Activated naive CD8-positive, alpha-beta T cell treated with anti-CD3 and anti-CD28 coated beads, Interleukin-2, amount 10 ng/mL, durations not matched to agents 7 days and 5 days (primary cell): ENCODE results near the gene TAB2. TPM values are rescaled to one million over a fixed set of nuclear protein-coding genes. Genes with fewer than 3 reads are reported as not detected.
"Not testable (repeated sequence)": the region's sequence is repeated elsewhere in the genome, so short reads cannot be mapped to it uniquely, and the experiment has no call there.

Experiments used
- ATAC-seq: fragments of 150-1000 bp; cut with Tn5 transposase; one replicate; pipeline ENCODE4 v1.10.0; 2021; ENCODE audit warnings: low read depth, moderate library complexity
- POLR2A ChIA-PET: fragments of 350-600 bp; sonication (Branson Sonifier 250); formaldehyde crosslinking; loops from one replicate; lab custom pipeline; 2021; ENCODE audit warnings: antibody characterized with exemption; lab: Charles Lee
- DNase-seq: peaks from one replicate; pipeline ENCODE4 v3.0.0; 2021
- H3K27ac Mint-ChIP-seq: one replicate; pipeline ENCODE4 v1.8.0; 2022; ENCODE audit warnings: mild to moderate bottlenecking, mixed read lengths
- H3K27me3 Mint-ChIP-seq: one replicate; pipeline ENCODE4 v1.8.0; 2022; ENCODE audit warnings: mild to moderate bottlenecking, moderate library complexity, mixed read lengths
- H3K36me3 Mint-ChIP-seq: one replicate; pipeline ENCODE4 v1.8.0; 2021; ENCODE audit warnings: mild to moderate bottlenecking, mixed read lengths
- H3K4me1 Mint-ChIP-seq: one replicate; pipeline ENCODE4 v1.8.0; 2021; ENCODE audit warnings: mixed read lengths
- H3K4me3 Mint-ChIP-seq: one replicate; pipeline ENCODE4 v1.8.0; 2022; ENCODE audit warnings: mild to moderate bottlenecking, moderate library complexity, mixed read lengths
- H3K9me3 Mint-ChIP-seq: one replicate; pipeline ENCODE4 v1.8.0; 2021; ENCODE audit warnings: mixed read lengths
- total RNA-seq, 2 experiments: library from RNA; stranded (reverse); gene quantifications; one replicate each; pipeline ENCODE4 v1.2.3, GENCODE V29; 2021

TAB2 gene
- total RNA-seq, 2 experiments from 2014 or later = 115 to 130 TPM

GRCh38 chr6:149346078-149346477 lies 28.6 kb downstream of the TAB2 start:
- POLR2A ChIA-PET = interaction anchor here (0.5 kb wide), 1 partner anchor 36 kb away, joined by 3 read pairs; no protein-coding TSS in a partner anchor
- Mint-ChIP-seq H3K4me1 (peaks cover 46% of the 10 kb centered on the region), H3K27me3 (no peaks in the 10 kb centered on the region), H3K27ac (peak overlapping the region; percentile 17), H3K4me3 (peak overlapping the region; percentile 1), H3K36me3 (peaks cover 40% of the 10 kb centered on the region), H3K9me3 (no peaks in the 10 kb centered on the region)
- DNase-seq (no peak), ATAC-seq (no peak)

GRCh38 chr6:149347067-149347466 lies 29.6 kb downstream of the TAB2 start:
- POLR2A ChIA-PET = no interaction called here
- Mint-ChIP-seq H3K27me3 (no peaks in the 10 kb centered on the region), H3K36me3 (peaks cover 35% of the 10 kb centered on the region), H3K27ac (no peak overlapping the region), H3K4me3 (no peak overlapping the region), H3K9me3 (no peaks in the 10 kb centered on the region), H3K4me1 (peaks cover 38% of the 10 kb centered on the region)
- DNase-seq (no peak), ATAC-seq (no peak)

- POLR2A ChIA-PET = interaction anchor here (1.0 to 1.4 kb wide), 2 partner anchors 9 to 11 kb away, joined by 3 to 6 read pairs; no protein-coding TSS in a partner anchor
- not testable (repeated sequence) for H3K9me3 Mint-ChIP-seq, H3K4me3 Mint-ChIP-seq, H3K27ac Mint-ChIP-seq, DNase-seq, ATAC-seq, H3K27me3 Mint-ChIP-seq
- peaks cover 36% of the 10 kb centered on the region for H3K4me1 Mint-ChIP-seq
- H3K36me3 Mint-ChIP-seq = peaks cover 35% of the 10 kb centered on the region
Observed at GRCh38 chr6:149349279-149349678, 31.8 kb downstream of the TAB2 start.

- no peaks in the 10 kb centered on the region for H3K27me3 Mint-ChIP-seq
- no peak for ATAC-seq
- peaks cover 40% of the 10 kb centered on the region for H3K36me3 Mint-ChIP-seq
Observed at GRCh38 chr6:149354009-149354408, 36.5 kb downstream of the TAB2 start.

GRCh38 chr6:149356081-149356750 lies 38.7 kb downstream of the TAB2 start:
- Mint-ChIP-seq H3K27me3 (no peaks in the 10 kb centered on the region), H3K4me3 (no peak overlapping the region), H3K9me3 (peaks cover 6% of the 10 kb centered on the region), H3K36me3 (peaks cover 49% of the 10 kb centered on the region), H3K27ac (no peak overlapping the region), H3K4me1 (peaks cover 46% of the 10 kb centered on the region)
- DNase-seq (no peak), ATAC-seq (no peak)
- POLR2A ChIA-PET = interaction anchor here (0.6 kb wide), 1 partner anchor 51 kb away, joined by 3 read pairs; no protein-coding TSS in a partner anchor

More at GRCh38 chr6:149354009-149354408, 36.5 kb downstream of the TAB2 start:
- Mint-ChIP-seq H3K27ac (no peak overlapping the region), H3K9me3 (no peaks in the 10 kb centered on the region), H3K4me3 (no peak overlapping the region), H3K4me1 (peaks cover 43% of the 10 kb centered on the region)
- no peak for DNase-seq
- POLR2A ChIA-PET = no interaction called here

- Mint-ChIP-seq H3K36me3 (peaks cover 60% of the 10 kb centered on the region), H3K27me3 (no peaks in the 10 kb centered on the region), H3K4me3 (no peak overlapping the region), H3K27ac (no peak overlapping the region), H3K9me3 (peaks cover 8% of the 10 kb centered on the region), H3K4me1 (peaks cover 53% of the 10 kb centered on the region)
- POLR2A ChIA-PET = no interaction called here
- DNase-seq (no peak), ATAC-seq (no peak)
Observed at GRCh38 chr6:149357726-149358538, 40.4 kb downstream of the TAB2 start.

- peaks cover 8% of the 10 kb centered on the region for H3K9me3 Mint-ChIP-seq
- no peaks in the 10 kb centered on the region for H3K27me3 Mint-ChIP-seq
- no peak overlapping the region for H3K4me3 Mint-ChIP-seq
- H3K36me3 Mint-ChIP-seq = peaks cover 63% of the 10 kb centered on the region
- DNase-seq = no peak
- H3K4me1 Mint-ChIP-seq = peaks cover 54% of the 10 kb centered on the region
- no peak for ATAC-seq
- no peak overlapping the region for H3K27ac Mint-ChIP-seq
- POLR2A ChIA-PET = interaction anchor here (0.6 kb wide), 1 partner anchor 106 kb away, joined by 6 read pairs; no protein-coding TSS in a partner anchor
Observed at GRCh38 chr6:149359440-149359839, 41.9 kb downstream of the TAB2 start.

- POLR2A ChIA-PET = interaction anchor here (0.9 kb wide), 1 partner anchor 27 kb away, joined by 3 read pairs; no protein-coding TSS in a partner anchor
- DNase-seq (no peak), ATAC-seq (no peak)
- peak overlapping the region; percentile 72 for H3K27ac Mint-ChIP-seq
- no peak overlapping the region for H3K4me3 Mint-ChIP-seq
- H3K9me3 Mint-ChIP-seq = peaks cover 8% of the 10 kb centered on the region
- H3K36me3 Mint-ChIP-seq = peaks cover 58% of the 10 kb centered on the region
- no peaks in the 10 kb centered on the region for H3K27me3 Mint-ChIP-seq
- peaks cover 60% of the 10 kb centered on the region for H3K4me1 Mint-ChIP-seq
Observed at GRCh38 chr6:149360536-149360935, 43.0 kb downstream of the TAB2 start.

GRCh38 chr6:149362289-149362688 lies 44.8 kb downstream of the TAB2 start:
- H3K4me1 Mint-ChIP-seq = peaks cover 57% of the 10 kb centered on the region
- H3K27ac Mint-ChIP-seq = peak overlapping the region; percentile 23
- ATAC-seq = no peak

GRCh38 chr6:149363154-149363553 lies 45.6 kb downstream of the TAB2 start:
- Mint-ChIP-seq H3K27me3 (no peaks in the 10 kb centered on the region), H3K27ac (no peak overlapping the region), H3K9me3 (peaks cover 8% of the 10 kb centered on the region), H3K4me1 (peaks cover 50% of the 10 kb centered on the region), H3K36me3 (peaks cover 48% of the 10 kb centered on the region), H3K4me3 (no peak overlapping the region)
- DNase-seq (no peak), ATAC-seq (no peak)
- POLR2A ChIA-PET = no interaction called here

More at GRCh38 chr6:149362289-149362688, 44.8 kb downstream of the TAB2 start:
- H3K36me3 Mint-ChIP-seq = peaks cover 54% of the 10 kb centered on the region
- peaks cover 8% of the 10 kb centered on the region for H3K9me3 Mint-ChIP-seq
- no peak overlapping the region for H3K4me3 Mint-ChIP-seq
- POLR2A ChIA-PET = no interaction called here
- no peak for DNase-seq
- no peaks in the 10 kb centered on the region for H3K27me3 Mint-ChIP-seq

GRCh38 chr6:149364557-149364956 lies 47.0 kb downstream of the TAB2 start:
- Mint-ChIP-seq H3K27ac (no peak overlapping the region), H3K4me3 (peak overlapping the region; percentile 22), H3K4me1 (peaks cover 43% of the 10 kb centered on the region), H3K36me3 (peaks cover 37% of the 10 kb centered on the region), H3K9me3 (peaks cover 8% of the 10 kb centered on the region), H3K27me3 (no peaks in the 10 kb centered on the region)
- POLR2A ChIA-PET = no interaction called here
- no peak for DNase-seq
- no peak for ATAC-seq

- ATAC-seq = no peak
- POLR2A ChIA-PET = interaction anchor here (0.8 kb wide), 1 partner anchor 47 kb away, joined by 4 read pairs; the partner anchor contains the start of gene TAB2
- no peak for DNase-seq
- H3K27me3 Mint-ChIP-seq = no peaks in the 10 kb centered on the region
- peak overlapping the region; percentile 6 for H3K4me3 Mint-ChIP-seq
- peak overlapping the region; percentile 44 for H3K27ac Mint-ChIP-seq
- H3K4me1 Mint-ChIP-seq = peaks cover 42% of the 10 kb centered on the region
- peaks cover 4% of the 10 kb centered on the region for H3K9me3 Mint-ChIP-seq
- peaks cover 36% of the 10 kb centered on the region for H3K36me3 Mint-ChIP-seq
Observed at GRCh38 chr6:149365197-149365596, 47.7 kb downstream of the TAB2 start.

- DNase-seq (no peak), ATAC-seq (peak; percentile 73)
- no peak overlapping the region for H3K4me3 Mint-ChIP-seq
- H3K27ac Mint-ChIP-seq = no peak overlapping the region
- no peaks in the 10 kb centered on the region for H3K27me3 Mint-ChIP-seq
- H3K36me3 Mint-ChIP-seq = peaks cover 33% of the 10 kb centered on the region
- H3K4me1 Mint-ChIP-seq = peaks cover 42% of the 10 kb centered on the region
- POLR2A ChIA-PET = interaction anchor here (0.8 kb wide), 2 partner anchors 42 to 49 kb away, joined by 3 to 4 read pairs; partner anchors contain the start of gene TAB2
- peaks cover 2% of the 10 kb centered on the region for H3K9me3 Mint-ChIP-seq
Observed at GRCh38 chr6:149366267-149366921, 48.9 kb downstream of the TAB2 start.
